GM21367 (cell line): Measurements from ENCODE around the gene PHTF1.

Experiments
- ATAC-seq: cut with Tn5 transposase; IDR thresholded peaks from one replicate; pipeline ENCODE4 v1.9.1; 2021; ENCODE audit not compliant: unreplicated experiment

The PHTF1 gene

DNA sequence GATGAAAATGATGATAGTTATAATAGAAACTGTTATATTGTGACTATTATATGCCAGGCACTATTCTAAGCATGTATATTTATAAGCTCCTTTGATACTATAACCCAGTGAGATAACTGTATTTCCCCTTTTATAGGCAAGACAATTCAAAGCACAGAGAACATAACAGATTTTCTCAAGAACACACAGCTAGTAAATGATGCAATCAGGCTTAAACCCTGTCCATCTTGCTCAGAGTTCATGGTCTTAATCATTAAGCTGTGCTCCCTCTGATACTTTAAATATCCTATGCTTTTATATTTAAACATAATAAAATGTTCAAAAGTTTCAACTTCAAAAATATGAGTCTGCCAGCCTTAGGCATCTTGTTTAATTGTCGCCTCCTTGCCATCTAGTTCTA lies 88.6 kb downstream of the PHTF1 start:
- no peak for ATAC-seq

DNA sequence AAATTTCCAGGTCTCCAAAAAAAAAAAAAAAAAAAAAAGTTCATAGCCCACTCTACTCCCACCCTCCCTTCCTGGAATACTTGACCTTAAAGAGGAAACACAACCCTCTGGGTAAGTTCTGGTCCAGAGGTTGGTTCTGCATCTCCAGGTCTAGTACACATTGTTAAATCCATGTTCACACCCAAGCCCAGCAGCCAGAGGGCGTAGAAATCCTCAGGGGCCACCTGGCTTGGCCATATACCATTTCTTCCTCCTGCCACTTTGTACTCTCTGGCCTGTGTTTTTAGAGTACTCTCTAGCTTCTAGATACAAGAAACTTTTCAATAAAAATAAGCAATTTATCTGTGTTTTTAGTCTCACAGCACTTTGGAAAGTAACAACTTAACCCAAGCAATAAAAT lies 89.3 kb downstream of the PHTF1 start:
- no peak for ATAC-seq

DNA sequence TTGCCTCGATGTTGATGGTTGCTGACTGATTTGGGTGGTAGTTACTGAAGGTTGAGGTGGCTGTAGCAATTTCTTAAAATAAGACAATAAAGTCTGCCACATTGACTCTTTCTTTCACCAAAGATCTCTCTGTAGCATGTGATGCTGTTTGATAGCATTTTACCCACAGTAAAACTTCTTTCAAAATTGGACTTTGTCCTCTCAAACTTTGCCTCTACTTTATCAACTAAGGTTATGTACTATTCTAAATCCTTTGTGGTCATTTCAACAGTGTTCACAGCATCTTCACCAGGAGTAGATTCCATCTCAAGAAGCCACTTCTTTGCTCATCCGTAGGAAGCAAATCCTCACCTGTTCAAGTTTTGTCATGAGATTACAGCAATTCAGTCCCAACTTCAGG lies 93.2 kb downstream of the PHTF1 start:
- no peak for ATAC-seq

DNA sequence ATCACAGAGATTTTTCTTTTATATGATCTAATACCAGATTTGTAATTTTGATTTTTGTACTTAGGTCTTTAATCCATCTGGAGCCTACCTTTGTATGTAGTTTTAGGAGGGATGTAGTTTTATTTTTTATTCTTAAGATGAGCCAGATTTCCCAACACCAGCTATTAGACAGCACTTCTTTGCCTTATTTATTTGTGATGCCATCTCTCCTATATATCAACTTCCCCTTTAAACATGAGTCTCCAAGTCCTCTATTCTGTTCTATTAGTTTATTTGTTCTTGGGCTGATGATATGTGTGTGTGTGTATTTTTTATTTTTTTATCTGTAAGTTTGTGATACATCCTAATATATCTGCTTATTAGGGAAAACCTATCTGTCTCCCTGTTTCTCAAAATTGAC lies 94.2 kb downstream of the PHTF1 start:
- ATAC-seq: no peak

DNA sequence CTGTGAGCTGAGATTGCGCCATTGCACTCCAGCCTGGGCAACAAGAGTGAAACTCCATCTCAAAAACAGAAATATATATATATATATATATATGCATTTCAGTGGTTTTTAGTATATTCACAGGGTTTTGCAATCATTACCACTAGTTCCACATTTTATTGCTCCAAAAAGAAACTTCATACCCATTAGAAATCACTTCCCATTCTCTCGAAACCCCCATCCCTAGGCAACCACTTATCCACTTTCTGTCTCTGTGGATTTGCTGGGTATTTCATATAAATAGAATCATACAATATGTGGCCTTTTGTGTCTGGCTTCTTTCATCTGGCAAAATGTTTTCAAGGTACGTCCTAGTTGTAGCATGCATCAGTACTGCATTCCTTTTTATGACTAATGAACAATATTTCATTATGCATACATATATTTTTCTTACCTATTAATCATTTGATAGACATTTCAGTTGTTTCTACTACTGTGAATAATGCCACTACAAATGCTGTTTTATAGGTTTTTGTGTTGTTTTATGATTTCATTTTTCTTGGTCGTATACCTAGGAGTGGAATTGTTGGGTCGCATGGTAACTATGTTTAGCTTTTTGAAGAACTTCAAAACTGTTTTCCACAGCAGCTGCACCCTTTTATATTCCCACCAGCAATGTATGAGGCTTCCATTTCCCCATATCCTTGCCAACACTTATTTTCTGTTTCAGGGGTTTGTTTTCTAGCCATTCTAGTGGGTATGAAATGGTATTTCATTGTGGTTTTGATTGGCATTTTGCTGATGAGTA lies 95.9 kb downstream of the PHTF1 start:
- no peak for ATAC-seq

DNA sequence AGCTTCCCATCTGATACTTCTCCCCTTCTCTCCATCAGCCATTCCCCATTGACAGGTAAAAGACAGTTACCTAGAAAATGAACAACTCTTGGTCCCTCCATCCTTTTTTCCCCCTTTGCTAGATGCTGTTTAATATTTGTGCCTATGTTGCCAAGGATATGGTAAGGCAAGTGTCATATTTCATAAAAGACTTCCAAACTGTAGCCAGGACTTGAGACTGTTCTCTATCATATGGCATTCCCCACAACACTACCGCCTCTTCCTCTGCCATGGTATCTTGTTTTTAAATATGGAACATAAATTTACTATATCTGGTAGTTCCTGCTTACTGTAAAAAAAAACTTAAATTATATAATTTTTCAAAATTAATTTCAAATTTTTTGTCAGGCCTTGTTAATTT lies 97.2 kb downstream of the PHTF1 start:
- no peak for ATAC-seq

DNA sequence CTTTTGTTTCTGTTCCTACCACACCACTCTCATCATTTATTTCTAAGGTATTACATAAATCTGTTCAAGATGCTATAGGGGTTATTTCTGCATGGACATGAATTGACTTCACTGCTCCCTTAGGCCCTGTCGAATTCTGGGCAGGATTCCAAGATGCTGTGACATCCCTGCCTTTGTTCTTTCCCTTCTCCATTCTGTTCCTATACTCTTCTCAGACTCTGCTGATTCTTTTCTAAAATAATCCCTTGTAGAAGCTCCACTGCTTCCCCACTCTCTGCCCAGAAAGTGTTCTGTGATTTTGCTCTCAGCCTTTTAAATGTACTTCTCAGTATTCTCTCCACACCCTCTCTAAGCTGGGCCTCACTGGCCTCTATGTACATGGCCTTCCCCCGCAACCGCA lies 99.2 kb downstream of the PHTF1 start:
- ATAC-seq: no peak

DNA sequence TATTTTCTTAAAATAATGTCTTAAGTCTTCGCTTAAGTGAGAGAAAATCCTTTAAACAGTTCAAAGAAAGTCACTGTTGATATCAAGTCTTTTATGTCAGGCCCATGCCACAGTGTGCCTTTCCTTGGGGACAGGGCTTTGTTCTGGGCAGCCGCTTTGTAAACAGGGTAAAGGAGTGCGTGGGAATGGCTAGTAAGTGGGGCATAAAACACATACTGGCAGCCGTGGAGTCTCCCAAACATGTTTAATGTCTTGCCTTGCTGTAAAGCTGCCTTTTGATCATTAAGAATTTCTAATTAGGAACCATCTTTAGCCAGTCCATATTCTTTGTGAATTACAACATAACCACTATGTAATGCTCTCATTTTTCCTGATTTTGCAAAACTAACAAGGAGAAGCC lies 99.7 kb downstream of the PHTF1 start:
- no peak for ATAC-seq

DNA sequence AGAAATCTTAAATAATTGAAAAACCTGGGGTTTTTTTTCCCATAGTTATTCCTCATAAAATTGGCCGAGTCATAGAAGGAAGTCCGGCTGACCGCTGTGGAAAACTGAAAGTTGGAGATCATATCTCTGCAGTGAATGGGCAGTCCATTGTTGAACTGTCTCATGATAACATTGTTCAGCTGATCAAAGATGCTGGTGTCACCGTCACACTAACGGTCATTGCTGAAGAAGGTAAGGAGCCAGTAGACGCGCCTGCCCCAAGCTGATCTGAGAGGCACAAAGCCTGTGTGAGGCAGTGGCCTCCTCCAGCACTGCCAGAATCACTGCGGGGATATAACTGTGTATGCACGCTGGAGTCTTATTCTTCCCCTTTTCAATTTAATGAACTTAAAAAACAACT lies 100.3 kb downstream of the PHTF1 start:
- no peak for ATAC-seq

DNA sequence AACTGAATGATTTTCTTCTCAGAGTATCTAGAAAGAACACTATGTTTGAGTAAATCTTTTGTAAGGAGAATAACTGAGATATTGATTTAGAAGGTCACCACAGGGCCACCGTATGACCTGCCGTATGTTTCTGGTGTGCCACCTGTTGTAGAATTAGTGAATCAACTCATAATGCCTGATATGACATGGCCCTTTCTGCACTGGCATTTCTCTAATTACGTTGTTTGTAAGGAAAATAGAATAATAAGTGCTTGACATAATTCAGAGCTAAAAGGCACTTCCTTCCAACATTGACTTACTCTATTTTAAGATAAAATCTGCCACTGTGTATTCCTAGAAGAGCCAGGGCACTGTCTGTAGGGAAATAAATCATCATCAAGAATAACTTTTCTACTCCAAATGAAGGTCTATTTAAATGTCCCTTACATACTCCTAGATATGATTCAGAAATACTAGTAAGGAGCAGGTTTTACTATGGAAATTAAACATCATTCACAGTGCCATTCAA lies 101.7 kb downstream of the PHTF1 start:
- no peak for ATAC-seq

DNA sequence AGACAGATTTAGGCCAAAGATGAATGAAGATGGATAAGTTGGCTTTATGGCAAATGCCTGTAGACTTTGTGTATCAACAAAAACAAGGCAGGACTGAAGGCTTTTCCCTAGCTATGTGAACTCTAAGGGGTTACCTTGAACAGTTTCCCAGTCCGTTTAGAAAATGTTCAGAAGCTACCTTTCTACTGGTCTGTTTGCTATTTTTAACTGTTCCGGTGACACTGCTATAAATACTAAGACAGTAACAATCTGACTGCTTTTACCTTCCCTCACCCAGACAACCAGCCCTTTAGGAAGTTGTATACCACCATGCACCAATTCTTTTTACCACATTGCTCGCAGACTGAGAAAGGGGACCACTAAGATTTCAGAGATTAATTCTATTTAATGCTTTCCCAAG lies 102.2 kb downstream of the PHTF1 start:
- ATAC-seq: no peak

DNA sequence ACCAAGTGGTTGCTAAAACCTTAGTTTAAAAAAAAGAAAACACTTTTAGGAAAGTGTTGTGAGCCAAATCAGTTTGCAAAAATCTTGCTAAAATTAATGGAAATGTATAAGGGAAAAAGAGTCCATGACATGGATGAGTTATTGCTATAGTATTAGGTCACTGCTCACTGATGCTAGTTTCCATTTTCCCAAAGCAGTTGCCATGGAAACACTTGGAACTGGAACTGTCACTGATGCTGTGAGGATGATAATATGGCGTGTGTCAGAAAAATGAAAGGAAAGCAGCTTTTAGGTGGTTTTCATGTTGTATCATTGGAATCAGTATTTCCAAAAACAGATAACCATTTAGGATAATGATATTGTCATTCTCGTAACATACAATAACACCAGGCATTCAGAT lies 104.4 kb downstream of the PHTF1 start:
- ATAC-seq: no peak

DNA sequence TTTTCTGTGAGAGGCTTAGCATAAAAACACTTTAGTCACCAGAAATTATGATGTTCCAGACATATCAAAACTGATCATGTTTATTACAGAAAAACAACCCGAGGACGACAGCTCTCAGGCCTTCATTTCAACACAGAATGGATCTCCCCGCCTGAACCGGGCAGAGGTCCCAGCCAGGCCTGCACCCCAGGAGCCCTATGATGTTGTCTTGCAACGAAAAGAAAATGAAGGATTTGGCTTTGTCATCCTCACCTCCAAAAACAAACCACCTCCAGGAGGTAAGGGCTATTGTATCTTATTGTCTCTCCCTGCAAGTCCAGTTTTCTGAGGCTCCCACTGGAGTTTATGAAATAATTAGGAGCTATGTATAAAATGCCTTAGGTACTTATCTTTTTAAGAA lies 105.5 kb downstream of the PHTF1 start:
- no peak for ATAC-seq

DNA sequence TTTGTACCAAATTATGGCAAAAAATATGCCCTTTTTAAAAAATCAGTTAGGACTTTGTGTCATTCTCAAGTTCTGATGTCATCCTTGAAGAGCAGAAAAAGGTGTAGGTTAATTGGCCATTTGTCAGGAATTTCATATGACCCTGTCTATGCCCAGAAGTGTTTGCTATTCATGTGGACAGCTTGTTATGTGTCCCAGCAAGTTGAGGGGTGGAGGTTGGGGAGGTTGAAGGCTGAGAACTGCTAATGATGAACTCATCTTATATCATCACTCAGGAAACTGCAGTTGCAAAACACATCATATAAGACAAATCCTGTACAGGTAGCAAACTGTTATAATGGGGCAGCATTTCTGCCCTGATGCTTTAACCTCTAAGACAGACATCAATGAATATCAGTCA lies 106.5 kb downstream of the PHTF1 start:
- ATAC-seq: no peak

DNA sequence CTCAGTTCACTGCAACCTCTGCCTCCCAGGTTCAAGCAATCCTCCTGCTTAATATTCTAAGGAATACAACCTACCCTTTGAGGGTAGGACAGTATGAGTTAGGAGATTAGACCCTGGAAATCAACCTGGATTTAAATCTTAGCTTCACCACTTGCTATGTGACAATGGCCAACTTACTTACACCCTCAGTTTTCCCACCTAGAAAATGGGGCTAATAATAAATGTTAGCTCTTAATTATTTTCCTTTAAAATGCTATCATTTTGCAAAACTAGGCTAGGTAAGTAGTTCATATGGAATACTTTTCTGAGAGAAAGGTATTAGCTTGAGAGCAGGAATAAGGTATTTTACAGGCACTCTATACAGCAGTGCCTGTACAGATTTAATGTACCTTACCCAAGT lies 110.8 kb downstream of the PHTF1 start:
- no peak for ATAC-seq

DNA sequence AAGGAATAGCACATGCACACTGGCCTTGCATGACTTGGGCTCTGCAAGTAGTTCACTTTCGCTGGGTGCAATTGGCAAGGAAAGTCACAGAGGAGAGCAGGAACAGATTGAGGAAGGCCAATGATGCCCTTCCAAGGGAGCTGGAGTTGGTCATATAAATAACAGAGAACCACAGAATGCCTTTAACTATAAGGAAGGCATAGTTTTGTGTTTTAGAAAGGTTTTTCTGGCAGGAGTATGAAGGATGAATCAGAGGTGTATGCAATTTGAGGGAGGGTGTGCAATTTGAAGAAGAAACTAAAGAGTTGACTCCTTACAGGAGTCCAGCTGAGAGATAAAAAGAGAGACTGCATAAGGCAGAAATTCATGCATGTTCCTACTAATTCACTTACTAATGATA lies 112.1 kb downstream of the PHTF1 start:
- ATAC-seq: no peak
